Measurements from ENCODE around the gene PAX7. TPM values are rescaled to one million over a fixed set of nuclear protein-coding genes. Genes with fewer than 3 reads are reported as not detected.

The PAX7 gene
- total and polyA plus RNA-seq, 2 experiments from 2014 or later = 0.03 TPM; not detected in 1

DNA sequence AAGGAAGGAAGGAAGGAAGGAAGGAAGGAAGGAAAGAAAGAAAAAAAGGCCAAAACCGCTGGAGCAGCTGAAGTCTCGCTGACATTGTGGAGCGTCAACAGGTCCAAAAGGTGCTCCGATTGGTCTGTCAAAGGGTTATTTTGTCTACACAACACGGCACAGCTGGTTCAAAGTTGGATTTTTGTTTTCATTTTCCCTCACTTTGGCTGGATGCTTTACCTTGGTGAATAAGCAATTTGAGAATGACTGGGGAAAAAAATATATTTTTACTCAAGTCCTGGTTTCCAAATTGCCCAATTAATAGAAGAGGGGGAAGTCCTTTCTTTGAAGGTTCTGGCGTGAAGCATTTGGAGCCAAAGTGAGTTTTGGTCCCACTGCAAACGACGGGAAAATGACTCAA lies 19.3 kb upstream of the PAX7 start:
- no peak for DNase-seq (ENCODE audit: low spot score)
- no peak overlapping the region for H3K27ac ChIP-seq (ENCODE audit: low read depth)
- no peak overlapping the region for H2AFZ ChIP-seq
- Mint-ChIP-seq H3K4me3 (no peak overlapping the region), H3K27ac (no peak overlapping the region), H3K36me3 (ENCODE audit: low read depth) (no peaks in the 10 kb centered on the region), H3K9me3 (no peaks in the 10 kb centered on the region; the same call in 2 of the 3 replicates), H3K27me3 (ENCODE audit: insufficient read depth, low read depth, poor library complexity) (peaks cover 12% of the 10 kb centered on the region), H3K4me1 (no peaks in the 10 kb centered on the region)
- ATAC-seq = no peak
- no peak overlapping the region for H3K4me2 ChIP-seq
- H3K79me2 ChIP-seq (replicated peaks; ENCODE audit: insufficient read depth) = no peaks in the 10 kb centered on the region
- H3K27me3 ChIP-seq (ENCODE audit: insufficient read depth) = no peaks in the 10 kb centered on the region
- no peaks in the 10 kb centered on the region for H3K9me2 ChIP-seq (ENCODE audit: insufficient read depth)
- H3K36me3 ChIP-seq (ENCODE audit: insufficient read depth) = no peaks in the 10 kb centered on the region
- no peak overlapping the region for H3K4me3 ChIP-seq
- TF ChIP-seq EZH2 (IDR thresholded peaks at IDR 0.05; ENCODE audit: low read depth, unreplicated experiment) (no peak), POLR2AphosphoS5 (IDR thresholded peaks at IDR 0.05; ENCODE audit: low read depth) (no peak), CTCF (conservative IDR thresholded peaks at IDR 0.05; ENCODE audit: low read depth in 2 of 2) (no peak), CREB1 (CRISPR knock-in tag; IDR thresholded peaks at IDR 0.05; ENCODE audit: low read depth) (no peak), EZH2phosphoT487 (IDR thresholded peaks at IDR 0.05; ENCODE audit: unreplicated experiment) (no peak), ZNF114 (CRISPR knock-in tag; IDR thresholded peaks at IDR 0.05) (no peak), JUNB (IDR thresholded peaks at IDR 0.05; ENCODE audit: unreplicated experiment) (no peak), NANOG (IDR thresholded peaks at IDR 0.05; ENCODE audit: borderline replicate concordance) (no peak)
- TF ChIP-seq, protein P1, sequence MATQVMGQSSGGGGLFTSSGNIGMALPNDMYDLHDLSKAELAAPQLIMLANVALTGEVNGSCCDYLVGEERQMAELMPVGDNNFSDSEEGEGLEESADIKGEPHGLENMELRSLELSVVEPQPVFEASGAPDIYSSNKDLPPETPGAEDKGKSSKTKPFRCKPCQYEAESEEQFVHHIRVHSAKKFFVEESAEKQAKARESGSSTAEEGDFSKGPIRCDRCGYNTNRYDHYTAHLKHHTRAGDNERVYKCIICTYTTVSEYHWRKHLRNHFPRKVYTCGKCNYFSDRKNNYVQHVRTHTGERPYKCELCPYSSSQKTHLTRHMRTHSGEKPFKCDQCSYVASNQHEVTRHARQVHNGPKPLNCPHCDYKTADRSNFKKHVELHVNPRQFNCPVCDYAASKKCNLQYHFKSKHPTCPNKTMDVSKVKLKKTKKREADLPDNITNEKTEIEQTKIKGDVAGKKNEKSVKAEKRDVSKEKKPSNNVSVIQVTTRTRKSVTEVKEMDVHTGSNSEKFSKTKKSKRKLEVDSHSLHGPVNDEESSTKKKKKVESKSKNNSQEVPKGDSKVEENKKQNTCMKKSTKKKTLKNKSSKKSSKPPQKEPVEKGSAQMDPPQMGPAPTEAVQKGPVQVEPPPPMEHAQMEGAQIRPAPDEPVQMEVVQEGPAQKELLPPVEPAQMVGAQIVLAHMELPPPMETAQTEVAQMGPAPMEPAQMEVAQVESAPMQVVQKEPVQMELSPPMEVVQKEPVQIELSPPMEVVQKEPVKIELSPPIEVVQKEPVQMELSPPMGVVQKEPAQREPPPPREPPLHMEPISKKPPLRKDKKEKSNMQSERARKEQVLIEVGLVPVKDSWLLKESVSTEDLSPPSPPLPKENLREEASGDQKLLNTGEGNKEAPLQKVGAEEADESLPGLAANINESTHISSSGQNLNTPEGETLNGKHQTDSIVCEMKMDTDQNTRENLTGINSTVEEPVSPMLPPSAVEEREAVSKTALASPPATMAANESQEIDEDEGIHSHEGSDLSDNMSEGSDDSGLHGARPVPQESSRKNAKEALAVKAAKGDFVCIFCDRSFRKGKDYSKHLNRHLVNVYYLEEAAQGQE (IDR thresholded peaks at IDR 0.05; ENCODE audit: unreplicated experiment) = no peak
- TF ChIP-seq, protein P2, sequence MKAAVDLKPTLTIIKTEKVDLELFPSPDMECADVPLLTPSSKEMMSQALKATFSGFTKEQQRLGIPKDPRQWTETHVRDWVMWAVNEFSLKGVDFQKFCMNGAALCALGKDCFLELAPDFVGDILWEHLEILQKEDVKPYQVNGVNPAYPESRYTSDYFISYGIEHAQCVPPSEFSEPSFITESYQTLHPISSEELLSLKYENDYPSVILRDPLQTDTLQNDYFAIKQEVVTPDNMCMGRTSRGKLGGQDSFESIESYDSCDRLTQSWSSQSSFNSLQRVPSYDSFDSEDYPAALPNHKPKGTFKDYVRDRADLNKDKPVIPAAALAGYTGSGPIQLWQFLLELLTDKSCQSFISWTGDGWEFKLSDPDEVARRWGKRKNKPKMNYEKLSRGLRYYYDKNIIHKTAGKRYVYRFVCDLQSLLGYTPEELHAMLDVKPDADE (IDR thresholded peaks at IDR 0.05) = no peak
- TF ChIP-seq, protein P3, sequence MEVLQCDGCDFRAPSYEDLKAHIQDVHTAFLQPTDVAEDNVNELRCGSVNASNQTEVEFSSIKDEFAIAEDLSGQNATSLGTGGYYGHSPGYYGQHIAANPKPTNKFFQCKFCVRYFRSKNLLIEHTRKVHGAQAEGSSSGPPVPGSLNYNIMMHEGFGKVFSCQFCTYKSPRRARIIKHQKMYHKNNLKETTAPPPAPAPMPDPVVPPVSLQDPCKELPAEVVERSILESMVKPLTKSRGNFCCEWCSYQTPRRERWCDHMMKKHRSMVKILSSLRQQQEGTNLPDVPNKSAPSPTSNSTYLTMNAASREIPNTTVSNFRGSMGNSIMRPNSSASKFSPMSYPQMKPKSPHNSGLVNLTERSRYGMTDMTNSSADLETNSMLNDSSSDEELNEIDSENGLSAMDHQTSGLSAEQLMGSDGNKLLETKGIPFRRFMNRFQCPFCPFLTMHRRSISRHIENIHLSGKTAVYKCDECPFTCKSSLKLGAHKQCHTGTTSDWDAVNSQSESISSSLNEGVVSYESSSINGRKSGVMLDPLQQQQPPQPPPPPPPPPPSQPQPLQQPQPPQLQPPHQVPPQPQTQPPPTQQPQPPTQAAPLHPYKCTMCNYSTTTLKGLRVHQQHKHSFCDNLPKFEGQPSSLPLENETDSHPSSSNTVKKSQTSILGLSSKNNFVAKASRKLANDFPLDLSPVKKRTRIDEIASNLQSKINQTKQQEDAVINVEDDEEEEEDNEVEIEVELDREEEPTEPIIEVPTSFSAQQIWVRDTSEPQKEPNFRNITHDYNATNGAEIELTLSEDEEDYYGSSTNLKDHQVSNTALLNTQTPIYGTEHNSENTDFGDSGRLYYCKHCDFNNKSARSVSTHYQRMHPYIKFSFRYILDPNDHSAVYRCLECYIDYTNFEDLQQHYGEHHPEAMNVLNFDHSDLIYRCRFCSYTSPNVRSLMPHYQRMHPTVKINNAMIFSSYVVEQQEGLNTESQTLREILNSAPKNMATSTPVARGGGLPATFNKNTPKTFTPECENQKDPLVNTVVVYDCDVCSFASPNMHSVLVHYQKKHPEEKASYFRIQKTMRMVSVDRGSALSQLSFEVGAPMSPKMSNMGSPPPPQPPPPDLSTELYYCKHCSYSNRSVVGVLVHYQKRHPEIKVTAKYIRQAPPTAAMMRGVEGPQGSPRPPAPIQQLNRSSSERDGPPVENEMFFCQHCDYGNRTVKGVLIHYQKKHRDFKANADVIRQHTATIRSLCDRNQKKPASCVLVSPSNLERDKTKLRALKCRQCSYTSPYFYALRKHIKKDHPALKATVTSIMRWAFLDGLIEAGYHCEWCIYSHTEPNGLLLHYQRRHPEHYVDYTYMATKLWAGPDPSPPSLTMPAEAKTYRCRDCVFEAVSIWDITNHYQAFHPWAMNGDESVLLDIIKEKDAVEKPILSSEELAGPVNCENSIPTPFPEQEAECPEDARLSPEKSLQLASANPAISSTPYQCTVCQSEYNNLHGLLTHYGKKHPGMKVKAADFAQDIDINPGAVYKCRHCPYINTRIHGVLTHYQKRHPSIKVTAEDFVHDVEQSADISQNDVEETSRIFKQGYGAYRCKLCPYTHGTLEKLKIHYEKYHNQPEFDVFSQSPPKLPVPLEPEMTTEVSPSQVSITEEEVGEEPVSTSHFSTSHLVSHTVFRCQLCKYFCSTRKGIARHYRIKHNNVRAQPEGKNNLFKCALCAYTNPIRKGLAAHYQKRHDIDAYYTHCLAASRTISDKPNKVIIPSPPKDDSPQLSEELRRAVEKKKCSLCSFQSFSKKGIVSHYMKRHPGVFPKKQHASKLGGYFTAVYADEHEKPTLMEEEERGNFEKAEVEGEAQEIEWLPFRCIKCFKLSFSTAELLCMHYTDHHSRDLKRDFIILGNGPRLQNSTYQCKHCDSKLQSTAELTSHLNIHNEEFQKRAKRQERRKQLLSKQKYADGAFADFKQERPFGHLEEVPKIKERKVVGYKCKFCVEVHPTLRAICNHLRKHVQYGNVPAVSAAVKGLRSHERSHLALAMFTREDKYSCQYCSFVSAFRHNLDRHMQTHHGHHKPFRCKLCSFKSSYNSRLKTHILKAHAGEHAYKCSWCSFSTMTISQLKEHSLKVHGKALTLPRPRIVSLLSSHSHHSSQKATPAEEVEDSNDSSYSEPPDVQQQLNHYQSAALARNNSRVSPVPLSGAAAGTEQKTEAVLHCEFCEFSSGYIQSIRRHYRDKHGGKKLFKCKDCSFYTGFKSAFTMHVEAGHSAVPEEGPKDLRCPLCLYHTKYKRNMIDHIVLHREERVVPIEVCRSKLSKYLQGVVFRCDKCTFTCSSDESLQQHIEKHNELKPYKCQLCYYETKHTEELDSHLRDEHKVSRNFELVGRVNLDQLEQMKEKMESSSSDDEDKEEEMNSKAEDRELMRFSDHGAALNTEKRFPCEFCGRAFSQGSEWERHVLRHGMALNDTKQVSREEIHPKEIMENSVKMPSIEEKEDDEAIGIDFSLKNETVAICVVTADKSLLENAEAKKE (CRISPR knock-in tag; IDR thresholded peaks at IDR 0.05) = no peak
- H3K4me1 ChIP-seq (ENCODE audit: insufficient read depth) = 0 out of 2 replicates have a peak, but pooled peaks cover 3% of the 10 kb centered on the region
- no peaks in the 10 kb centered on the region for H3F3A ChIP-seq (replicated peaks; ENCODE audit: low read depth)
- no peaks in the 10 kb centered on the region for H4K20me1 ChIP-seq (replicated peaks; ENCODE audit: insufficient read depth)
